Measurements from ENCODE around the gene PHIP.
"Not testable (repeated sequence)": the region's sequence is repeated elsewhere in the genome, so short reads cannot be mapped to it uniquely, and the experiment has no call there.

PHIP gene

DNA sequence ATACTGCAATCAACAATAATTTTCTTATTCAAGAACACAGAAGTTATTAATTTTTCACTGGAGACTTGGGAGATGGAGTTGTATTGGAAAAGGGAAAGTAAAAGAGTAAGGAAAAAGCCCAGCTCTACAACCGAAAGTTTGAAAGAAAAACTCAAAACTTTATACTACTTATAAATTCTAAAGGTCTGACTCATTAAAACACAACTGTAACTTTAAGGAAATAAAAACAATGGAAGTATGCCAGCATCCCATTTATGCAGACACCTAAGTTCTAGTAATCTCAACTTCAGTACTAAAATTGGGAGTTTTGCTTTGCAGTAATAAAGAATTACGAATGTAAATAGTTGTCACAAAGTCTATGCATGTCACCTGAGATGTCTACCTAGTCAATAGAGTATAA is 130.1 kb downstream of the PHIP start:
- intact Hi-C loops (cut with DNase I) = no loop called here
- no peak for DNase-seq

DNA sequence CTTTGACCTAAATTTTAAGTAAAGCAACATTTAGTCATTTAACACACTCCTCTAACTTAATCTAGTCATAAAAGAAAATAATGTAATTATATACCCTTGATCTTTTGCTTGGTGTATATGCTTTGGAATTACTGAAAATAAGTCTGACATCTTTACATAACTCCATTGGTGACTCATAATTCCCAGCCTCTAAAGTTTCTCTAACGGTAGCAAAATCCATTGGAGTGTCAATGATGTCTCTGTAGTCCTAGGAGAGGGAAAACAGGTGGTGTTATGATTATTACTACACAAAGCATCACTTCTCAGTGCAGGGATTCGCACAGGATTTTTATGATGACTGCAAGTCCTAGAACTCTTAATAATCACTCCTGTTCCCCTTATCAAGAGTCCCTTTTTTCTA is 130.5 kb downstream of the PHIP start:
- DNase-seq = no peak
- intact Hi-C loops (cut with DNase I) = no loop called here

DNA sequence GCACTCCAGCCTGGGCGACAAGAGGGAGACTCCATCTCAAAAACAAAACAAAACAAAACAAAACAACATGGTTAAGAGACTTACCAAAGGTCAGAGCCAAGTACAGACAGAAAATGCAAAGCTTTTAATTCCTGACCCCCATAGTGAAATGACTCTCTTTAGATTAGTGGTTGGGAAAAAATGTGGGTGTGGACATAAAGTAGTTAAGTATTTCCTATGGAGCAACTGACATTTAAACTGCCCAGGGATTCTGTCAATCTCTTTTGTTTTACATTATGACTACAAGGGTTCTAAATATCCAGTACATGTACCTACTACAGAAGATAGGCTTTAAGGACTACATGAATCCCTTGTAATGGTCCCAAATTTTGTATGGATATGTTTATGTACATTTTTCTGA is 135.6 kb downstream of the PHIP start:
- DNase-seq = no peak
- intact Hi-C loops (cut with DNase I) = no loop called here

DNA sequence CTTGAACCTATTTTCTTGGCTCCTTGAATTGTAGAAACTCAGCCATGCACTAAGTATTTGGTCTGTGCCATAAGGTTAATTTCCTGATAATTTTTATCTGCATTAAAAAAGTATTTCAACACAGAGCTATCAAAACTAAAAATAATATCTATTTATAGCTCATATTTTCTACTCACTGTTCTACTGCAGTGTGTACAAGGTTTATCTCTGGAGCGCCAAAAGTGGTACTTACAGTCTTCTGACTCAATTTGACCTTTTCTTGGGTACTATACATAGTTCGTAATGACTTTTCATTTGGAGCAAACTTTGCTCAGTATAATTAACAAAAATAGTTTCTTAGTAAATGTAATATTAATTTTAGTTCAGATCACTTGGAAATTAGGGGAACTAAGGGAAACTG is 141.5 kb downstream of the PHIP start:
- intact Hi-C loops (cut with DNase I) = no loop called here
- DNase-seq = no peak

DNA sequence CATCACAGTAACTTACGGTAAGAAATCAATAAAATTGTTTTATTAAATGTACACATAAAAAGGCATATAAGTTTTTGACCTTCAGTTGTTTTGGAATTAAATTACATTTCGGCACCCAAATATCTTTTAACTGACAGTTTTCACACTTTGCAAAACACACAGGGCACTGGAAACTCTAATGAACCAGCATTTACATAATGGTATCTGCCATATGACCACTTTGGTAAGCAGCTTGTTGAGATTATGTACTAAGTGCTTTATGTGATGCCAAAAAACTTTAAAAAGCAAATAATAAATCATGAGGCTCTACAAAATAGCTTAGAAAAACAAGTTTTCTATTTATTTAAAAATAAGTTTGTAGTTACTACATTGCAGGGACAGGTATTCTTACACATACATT is 142.5 kb downstream of the PHIP start:
- intact Hi-C loops (cut with DNase I) = no loop called here
- DNase-seq = no peak

DNA sequence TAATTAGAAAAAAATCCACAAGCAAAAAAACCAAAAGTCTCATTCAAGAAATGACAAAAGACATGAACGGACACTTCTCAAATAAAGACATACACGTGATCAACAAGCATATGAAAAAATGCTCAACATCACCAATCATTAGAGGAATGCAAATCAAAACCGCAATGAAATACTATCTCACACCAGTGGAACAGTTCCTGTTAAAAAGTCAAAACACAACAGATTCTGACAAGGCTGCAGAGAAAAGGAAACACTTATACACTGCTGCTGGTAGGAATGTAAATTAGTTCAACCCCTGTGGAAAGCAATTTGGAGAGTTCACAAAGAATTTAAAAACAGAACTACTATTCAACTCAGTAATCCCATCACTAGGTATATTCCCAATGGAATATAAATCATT is 152.7 kb downstream of the PHIP start:
- DNase-seq = no peak
- intact Hi-C loops (cut with DNase I) = no loop called here

DNA sequence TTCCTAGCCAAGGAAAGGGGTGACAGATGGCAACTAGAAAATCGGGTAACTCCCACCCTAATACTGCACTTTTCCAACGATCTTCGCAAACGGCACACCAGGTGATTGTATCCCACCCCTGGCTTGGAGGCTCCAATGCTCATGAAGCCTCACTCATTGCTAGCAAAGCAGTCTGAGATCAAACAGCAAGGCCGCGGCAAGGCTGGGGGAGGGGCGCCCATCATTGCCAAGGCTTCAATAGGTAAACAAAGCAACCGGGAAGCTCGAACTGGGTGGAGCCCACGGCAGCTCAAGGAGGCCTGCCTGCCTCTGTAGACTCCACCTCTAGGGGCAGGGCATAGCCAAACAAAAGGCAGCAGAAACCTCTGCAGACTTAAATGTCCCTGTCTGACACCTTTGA is 156.9 kb downstream of the PHIP start:
- intact Hi-C loops (cut with DNase I) = not testable (repeated sequence)
- peak in 1 of 10 donors; percentile 49 for DNase-seq

DNA sequence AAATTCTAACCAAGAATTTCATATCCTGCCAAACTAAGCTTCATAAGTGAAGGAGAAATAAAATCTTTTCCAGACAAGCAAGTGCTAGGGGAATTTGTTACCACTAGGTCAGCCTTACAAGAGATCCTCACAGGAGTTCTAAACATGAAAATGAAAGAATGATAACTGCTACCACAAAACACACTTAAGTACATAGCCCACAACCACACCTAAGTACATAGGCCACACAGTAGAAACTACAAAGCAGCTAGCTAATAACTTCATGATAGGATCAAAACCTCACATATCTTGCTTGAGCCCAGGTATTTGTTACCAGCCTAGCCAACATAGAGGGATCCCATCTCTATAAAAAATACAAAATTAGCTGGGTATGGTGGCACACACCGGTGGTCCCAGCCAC is 160.3 kb downstream of the PHIP start:
- intact Hi-C loops (cut with DNase I) = no loop called here
- DNase-seq = no peak

DNA sequence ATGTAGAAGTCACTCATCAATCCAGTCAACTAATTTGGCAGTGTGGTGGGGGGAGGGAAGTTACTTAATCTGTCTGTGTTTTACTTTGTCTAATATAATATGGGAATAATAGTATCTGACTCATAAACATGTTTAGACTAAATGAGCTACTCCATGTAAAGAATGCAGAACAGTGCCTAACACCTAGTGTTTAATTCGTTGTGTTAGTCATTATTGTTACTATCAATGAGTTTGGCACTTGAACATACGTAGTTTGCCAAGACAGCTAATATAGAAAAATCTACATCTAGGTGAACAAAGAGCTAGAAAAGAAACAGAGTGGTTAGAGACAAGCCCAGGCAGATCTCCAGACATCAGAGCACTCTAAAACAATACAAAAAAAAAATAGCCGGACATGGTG is 161.6 kb downstream of the PHIP start:
- intact Hi-C loops (cut with DNase I) = no loop called here

DNA sequence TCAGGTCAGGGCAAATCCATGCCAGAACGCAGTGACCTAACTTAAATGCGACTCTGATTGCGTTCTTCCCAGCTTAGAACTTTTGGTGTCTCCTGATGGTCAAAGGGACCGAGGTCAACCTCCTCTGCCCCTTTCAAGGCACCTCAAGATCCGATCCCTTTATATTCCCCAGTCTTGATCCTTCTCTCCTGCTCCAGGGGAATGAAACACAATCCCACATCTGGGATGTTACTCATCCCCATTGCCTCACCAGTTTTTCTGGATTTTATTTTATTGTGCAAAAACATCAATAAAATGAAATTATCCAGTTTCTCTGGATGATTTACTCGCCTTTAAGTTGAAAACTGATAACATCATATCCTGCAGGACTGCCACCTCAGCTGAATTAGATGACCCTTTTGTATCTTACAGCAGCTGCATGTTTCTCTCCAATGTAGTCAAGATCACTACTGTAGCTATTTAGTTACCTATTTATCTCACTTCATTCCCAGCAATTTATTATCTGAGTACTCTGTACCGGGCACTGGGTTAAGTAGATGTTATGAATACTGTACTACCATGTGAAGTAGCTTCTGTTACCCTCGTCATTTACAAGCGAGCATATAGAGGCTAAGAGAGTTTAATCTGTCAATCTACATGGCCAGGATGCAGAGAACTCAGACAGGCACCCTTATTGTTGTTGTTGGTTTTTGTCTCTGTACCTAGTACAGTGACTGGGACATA is 166.7 kb downstream of the PHIP start:
- intact Hi-C loops (cut with DNase I) = no loop called here

More for the DNA sequence above, 161.6 kb downstream of the PHIP start:
- DNase-seq = no peak

DNA sequence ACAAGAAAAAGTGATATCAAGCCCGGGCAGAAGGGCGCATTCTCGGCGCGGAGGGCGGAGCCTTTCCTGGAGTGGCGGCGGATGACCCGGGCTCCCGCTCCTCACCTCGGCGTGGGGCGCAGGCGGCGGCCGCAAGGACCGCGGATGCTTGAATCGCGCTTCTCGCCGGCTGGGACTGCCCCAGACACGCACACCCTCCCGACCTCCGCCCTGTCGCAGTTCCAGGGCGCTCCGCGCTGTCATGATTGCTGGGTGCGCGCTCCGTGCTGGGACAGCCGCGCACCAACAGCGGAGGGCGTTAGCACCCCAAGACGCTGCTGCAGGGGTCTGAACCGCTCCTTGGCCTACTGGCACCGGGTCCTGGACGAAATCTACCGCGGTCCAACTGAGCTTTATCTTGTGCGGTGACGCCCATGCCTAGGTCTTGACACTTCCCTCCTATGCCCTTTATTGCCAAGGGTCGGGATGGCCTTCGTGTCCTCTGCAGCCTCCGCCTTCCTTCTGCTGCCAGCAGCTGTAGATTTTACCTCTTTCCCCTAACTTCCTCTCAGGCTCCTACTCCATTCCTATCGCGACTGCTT is 167.4 kb downstream of the PHIP start:
- DNase-seq = peak in 8 of 10 donors; percentile 8 to 87 (median 32)
- intact Hi-C loops (cut with DNase I) = no loop called here

More for the DNA sequence above, 166.7 kb downstream of the PHIP start:
- no peak for DNase-seq

DNA sequence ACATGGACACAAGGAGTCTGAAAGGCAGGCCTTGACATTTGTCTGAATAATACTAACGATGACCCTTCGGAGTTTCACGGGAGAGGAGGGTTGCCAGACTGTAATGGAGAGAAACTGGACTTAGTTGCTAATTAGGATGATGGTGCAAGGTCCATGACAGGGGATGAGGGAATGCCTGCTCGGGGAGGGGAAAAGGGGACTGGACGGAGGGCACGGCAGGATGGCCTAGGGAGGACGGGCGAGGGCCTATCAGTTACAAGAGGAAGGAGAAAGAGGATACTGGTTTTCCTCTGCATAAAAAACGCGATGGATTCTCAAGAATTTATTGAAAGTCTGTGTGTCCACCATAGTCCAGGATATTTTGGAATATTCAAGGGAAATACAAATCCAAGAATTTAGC is 168.0 kb downstream of the PHIP start:
- intact Hi-C loops (cut with DNase I) = no loop called here

DNA sequence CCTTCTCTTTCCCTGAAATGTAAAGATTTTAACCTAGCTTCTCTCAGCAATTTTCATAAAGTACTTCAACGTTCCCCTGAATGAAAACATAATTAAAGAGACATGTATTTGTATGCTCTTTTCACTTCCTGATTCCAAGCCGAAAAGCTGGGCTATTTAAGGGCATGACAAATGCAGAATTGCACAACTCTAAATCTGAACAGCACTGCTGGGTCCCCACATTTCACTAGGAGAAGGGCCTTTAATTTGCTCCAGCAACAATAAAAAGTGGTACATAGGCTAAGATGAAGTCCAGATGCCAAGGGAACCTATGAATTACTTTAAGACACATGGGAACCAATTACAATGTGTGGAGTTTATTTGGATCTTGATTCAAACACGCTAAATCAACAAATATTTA is 168.7 kb downstream of the PHIP start:
- intact Hi-C loops (cut with DNase I) = no loop called here
- DNase-seq = no peak

More for the DNA sequence above, 168.0 kb downstream of the PHIP start:
- no peak for DNase-seq

DNA sequence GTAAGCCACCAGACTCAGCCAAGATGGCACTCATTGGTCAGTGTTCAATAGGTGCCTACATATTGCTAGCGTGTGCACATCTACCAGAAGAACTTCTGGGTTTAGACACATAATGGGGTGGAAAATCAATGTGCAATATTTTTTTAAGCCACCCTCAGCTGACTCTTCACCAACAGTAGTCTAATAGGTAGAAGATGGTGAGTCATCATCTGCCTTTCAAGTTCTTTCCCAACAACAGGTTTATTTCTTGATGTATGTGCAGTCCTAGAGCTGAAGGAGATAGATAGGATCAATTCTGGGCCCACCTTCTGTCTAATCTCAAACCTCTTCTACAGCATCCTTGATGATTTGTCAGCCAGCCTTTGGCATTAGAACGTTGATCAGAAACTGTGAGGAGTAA is 169.4 kb downstream of the PHIP start:
- no peak for DNase-seq
- intact Hi-C loops (cut with DNase I) = no loop called here

DNA sequence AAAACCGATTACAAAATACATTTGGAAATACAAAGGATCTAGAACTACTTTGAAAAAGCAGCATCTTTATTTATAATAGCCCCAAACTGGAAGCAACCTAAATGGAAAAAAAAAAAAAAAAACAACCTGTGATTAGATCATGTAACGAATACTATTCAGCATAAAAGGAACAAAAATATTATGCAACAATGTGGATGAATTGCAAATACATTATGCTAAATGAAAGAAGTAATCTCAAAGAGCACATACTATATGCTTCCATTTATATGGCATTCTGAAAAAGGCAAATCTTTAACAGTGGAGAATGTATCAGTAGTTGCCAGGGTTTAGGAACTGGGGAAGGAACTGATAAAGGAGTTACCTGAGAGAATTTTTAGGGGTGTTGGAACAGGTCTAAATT is 181.8 kb downstream of the PHIP start:
- DNase-seq = no peak
- intact Hi-C loops (cut with DNase I) = no loop called here

DNA sequence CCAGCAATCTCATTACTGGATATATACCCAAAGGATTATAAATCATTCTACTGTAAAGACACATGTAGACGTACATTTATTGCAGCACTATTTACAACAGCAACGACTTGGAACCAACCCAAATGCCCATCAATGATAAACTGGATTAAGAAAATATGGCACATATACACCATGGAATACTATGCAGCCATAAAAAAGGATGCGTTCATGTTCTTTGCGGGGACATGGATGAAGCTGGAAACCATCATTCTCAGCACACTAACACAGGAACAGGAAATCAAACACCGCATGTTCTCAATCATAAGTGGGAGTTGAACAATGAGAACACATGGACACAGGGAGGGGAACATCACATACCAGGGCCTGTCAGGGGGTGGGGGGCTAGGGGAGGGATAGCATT is 188.2 kb downstream of the PHIP start:
- intact Hi-C loops (cut with DNase I); DNase-seq: not testable (repeated sequence)
